ENCODE measurements around the gene CDK11B. TPM values are rescaled to one million over a fixed set of nuclear protein-coding genes. Genes with fewer than 3 reads are reported as not detected.

The CDK11B gene
- total RNA-seq, 2 donors from 2014 or later, result 17.7 to 19.1 TPM

GRCh38 chr1:1622010-1622787 lies 36.6 kb downstream of the CDK11B start:
- Histone ChIP-seq H3K36me3 (peaks cover 11% of the 10 kb centered on the region), H3K4me1 (ENCODE audit: control insufficient read depth in 1 of 2, low read depth in 2 of 2) (peaks cover 0 to 4% of the 10 kb centered on the region in 2 donors), H3K9me3 (no peaks in the 10 kb centered on the region), H3K4me3 (no peak overlapping the region), H3K27me3 (replicated peaks; ENCODE audit: insufficient read depth) (no peaks in the 10 kb centered on the region), H3K27ac (no peak overlapping the region)
- DNase-seq (ENCODE audit: low spot score), result no peak
- no peak for ATAC-seq (ENCODE audit: insufficient number of reproducible peaks, low FRiP score, low read depth)
- TF ChIP-seq, protein P1, sequence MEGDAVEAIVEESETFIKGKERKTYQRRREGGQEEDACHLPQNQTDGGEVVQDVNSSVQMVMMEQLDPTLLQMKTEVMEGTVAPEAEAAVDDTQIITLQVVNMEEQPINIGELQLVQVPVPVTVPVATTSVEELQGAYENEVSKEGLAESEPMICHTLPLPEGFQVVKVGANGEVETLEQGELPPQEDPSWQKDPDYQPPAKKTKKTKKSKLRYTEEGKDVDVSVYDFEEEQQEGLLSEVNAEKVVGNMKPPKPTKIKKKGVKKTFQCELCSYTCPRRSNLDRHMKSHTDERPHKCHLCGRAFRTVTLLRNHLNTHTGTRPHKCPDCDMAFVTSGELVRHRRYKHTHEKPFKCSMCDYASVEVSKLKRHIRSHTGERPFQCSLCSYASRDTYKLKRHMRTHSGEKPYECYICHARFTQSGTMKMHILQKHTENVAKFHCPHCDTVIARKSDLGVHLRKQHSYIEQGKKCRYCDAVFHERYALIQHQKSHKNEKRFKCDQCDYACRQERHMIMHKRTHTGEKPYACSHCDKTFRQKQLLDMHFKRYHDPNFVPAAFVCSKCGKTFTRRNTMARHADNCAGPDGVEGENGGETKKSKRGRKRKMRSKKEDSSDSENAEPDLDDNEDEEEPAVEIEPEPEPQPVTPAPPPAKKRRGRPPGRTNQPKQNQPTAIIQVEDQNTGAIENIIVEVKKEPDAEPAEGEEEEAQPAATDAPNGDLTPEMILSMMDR (IDR thresholded peaks at IDR 0.05), result no peak

GRCh38 chr1:1621173-1622009 lies 37.4 kb downstream of the CDK11B start:
- TF ChIP-seq, protein P1 (IDR thresholded peaks at IDR 0.05), result no peak
- ATAC-seq (ENCODE audit: insufficient number of reproducible peaks, low FRiP score, low read depth) (no peak), DNase-seq (ENCODE audit: low spot score) (no peak)
- no peaks in the 10 kb centered on the region for H3K9me3 ChIP-seq
- H3K4me1 ChIP-seq (ENCODE audit: control insufficient read depth in 1 of 2, low read depth in 2 of 2), result peaks cover 6 to 12% of the 10 kb centered on the region in 2 donors
- no peaks in the 10 kb centered on the region for H3K27me3 ChIP-seq (replicated peaks; ENCODE audit: insufficient read depth)
- no peak overlapping the region for H3K4me3 ChIP-seq
- peaks cover 8% of the 10 kb centered on the region for H3K36me3 ChIP-seq
- no peak overlapping the region for H3K27ac ChIP-seq

DNA sequence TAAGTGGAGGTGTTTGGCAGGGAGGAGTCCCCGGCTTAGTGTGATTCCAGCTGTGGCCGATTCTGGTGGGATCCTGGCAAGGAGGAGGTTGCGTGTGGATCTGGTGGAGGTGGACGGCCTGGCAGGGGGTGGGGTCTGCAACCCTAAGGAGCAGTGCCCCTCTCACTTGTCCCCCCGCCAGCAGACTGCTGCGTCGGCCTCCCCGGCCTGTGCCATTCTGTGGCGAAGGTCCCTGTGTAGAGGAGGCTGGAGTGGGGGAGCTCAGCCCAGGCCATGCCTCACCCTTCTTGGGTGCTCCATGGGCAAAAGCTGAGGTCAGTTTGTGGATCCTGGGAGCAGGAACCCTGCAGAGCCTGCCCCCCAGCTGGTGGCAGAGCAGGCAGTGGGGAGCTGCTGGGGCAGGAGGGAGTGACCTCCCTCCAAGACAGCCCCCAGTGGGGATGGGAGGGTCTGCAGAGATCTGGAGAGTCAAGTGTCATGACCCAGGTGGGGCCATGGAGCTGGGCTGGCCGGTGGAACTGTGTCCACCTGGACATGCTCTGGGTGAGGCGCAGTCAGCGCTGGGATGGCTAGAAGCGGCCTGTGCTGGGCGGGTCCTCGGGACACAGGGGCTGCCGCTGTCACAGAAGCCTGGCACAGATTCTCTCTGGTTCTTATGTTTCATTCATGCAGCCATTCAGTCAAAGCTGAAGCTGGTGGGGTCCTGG lies 38.2 kb downstream of the CDK11B start:
- Histone ChIP-seq H3K9me3 (no peaks in the 10 kb centered on the region), H3K4me1 (ENCODE audit: control insufficient read depth in 1 of 2, low read depth in 2 of 2) (peaks cover 8 to 13% of the 10 kb centered on the region in 2 donors), H3K36me3 (peaks cover 8% of the 10 kb centered on the region), H3K27ac (no peak overlapping the region), H3K27me3 (replicated peaks; ENCODE audit: insufficient read depth) (no peaks in the 10 kb centered on the region), H3K4me3 (no peak overlapping the region)
- no peak for DNase-seq (ENCODE audit: low spot score)
- ATAC-seq (ENCODE audit: insufficient number of reproducible peaks, low FRiP score, low read depth), result no peak
- TF ChIP-seq, protein P1 (IDR thresholded peaks at IDR 0.05), result no peak

- Histone ChIP-seq H3K9me3 (no peaks in the 10 kb centered on the region), H3K36me3 (peaks cover 8% of the 10 kb centered on the region), H3K27me3 (replicated peaks; ENCODE audit: insufficient read depth) (no peaks in the 10 kb centered on the region), H3K4me3 (no peak overlapping the region), H3K4me1 (ENCODE audit: control insufficient read depth in 1 of 2, low read depth in 2 of 2) (peaks cover 8 to 13% of the 10 kb centered on the region in 2 donors), H3K27ac (no peak overlapping the region)
- ATAC-seq (ENCODE audit: insufficient number of reproducible peaks, low FRiP score, low read depth) (no peak), DNase-seq (ENCODE audit: low spot score) (no peak)
- TF ChIP-seq, protein P1 (IDR thresholded peaks at IDR 0.05), result no peak
These were observed 38.9 kb downstream of the CDK11B start for GRCh38 chr1:1619917-1620361.

All from thoracic aorta (tissue), 2 donors.